Measurements from ENCODE around the gene WSB1. TPM values are rescaled to one million over a fixed set of nuclear protein-coding genes. Genes with fewer than 3 reads are reported as not detected.

Gene WSB1
- total and polyA plus RNA-seq, 10 of the 15 experiments (the other 5 are each of a cell fraction or from before 2014, with no cell fraction given) = 26.6 to 458 (median 101) TPM

DNA sequence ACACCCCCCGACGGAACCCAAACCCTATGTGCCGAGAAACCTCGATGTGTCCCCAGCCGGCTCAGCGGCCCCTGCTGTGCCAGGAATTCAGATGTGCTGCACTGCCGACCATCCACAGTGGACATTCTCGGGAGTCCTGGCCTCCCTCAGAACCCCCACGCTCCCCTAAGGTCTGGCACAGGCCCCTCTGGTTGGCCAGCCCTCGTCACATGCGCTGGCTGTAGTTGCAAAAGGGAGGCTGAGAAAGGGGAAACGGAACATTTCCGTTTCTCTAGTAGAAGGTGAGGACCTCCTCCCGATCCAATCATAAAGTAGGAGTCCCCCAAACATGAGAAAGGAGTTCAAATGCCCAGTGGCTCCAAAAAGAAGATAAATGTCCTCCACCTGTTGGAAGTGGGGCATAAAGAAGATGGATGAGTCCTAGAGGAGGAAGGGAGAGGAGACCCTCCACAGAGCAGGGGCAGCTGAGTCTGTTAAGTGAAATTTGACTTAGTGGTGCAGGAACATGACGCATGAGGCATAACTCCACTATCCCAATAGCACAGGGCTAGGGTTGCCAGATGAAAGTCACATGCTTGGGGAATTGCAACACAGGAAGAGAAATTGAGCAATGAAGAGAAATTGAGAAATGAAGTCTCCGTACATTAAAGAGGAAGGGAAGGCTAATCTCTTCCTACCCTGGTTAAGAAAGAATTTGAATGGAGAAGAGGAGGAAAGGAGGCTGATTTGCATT lies 49.3 kb upstream of the WSB1 start (continued):
- no peak for TF ChIP-seq NFYB (IDR thresholded peaks at IDR 0.05; ENCODE audit: insufficient read depth, low read depth, low read length)
- TF ChIP-seq WRNIP1 (IDR thresholded peaks at IDR 0.05; ENCODE audit: borderline replicate concordance, low read depth, low read length) = no peak
- no peak for TF ChIP-seq CHD2 (IDR thresholded peaks at IDR 0.05; ENCODE audit: borderline replicate concordance, low read depth, low read length)

DNA sequence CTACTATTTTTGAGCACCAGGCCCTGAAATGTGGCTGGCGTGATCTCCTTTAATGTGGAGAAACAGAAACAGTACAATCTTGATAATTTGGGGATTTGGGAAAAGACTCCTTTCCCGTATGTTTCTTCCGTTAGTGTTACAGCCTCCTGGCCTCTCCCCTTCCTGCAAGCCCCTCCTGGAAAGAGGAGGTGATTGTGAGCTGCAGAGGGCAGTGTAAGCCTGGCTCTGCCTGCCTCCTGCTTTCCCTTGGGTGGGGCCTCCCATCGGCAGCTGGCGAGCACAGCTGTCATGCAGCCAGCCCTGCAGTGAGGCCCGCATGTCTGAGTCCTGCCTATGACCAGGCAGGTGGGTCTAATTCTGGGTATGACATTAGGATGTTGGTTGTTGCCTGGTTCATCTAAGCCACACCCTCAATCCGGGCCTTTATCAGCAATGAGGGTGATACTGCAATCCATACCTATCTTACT lies 48.7 kb upstream of the WSB1 start:
- intact Hi-C loops (cut with micrococcal nuclease; ENCODE audit: unreplicated experiment) (loop anchor here (1.0 to 2.0 kb wide), 2 partner anchors 87 to 104 kb away; no protein-coding TSS in a partner anchor), in situ Hi-C loops (cut with MboI) (no loop called here)
- RAD21 ChIA-PET (ENCODE audit: unreplicated experiment) = interaction anchor here (0.7 to 2.0 kb wide), 16 partner anchors 9 to 406 kb away, joined by 3 to 35 read pairs (median 6); partner anchors contain the start of gene WSB1
- Histone ChIP-seq H3K4me3 (no peak overlapping the region), H2AFZ (ENCODE audit: control insufficient read depth, low read depth, low read length) (peak overlapping the region; percentile 72), H3K9ac (ENCODE audit: control insufficient read depth, insufficient read depth, low read length) (no peak overlapping the region), H3K27me3 (replicated peaks in 1 of 2; ENCODE audit: control insufficient read depth in 2 of 2, insufficient read depth in 2 of 2, low read length in 1 of 2) (no peaks in the 10 kb centered on the region), H3K27ac (ENCODE audit: control insufficient read depth, insufficient read depth) (no peak overlapping the region), H3K9me3 (replicated peaks; ENCODE audit: control insufficient read depth, insufficient read depth, low read length) (no peaks in the 10 kb centered on the region), H4K20me1 (ENCODE audit: control insufficient read depth, insufficient read depth) (no peaks in the 10 kb centered on the region), H3K79me2 (ENCODE audit: control insufficient read depth, insufficient read depth, low read length) (no peaks in the 10 kb centered on the region), H3K36me3 (ENCODE audit: control insufficient read depth in 2 of 2, insufficient read depth in 2 of 2, low read length in 1 of 2) (no peaks in the 10 kb centered on the region), H3K4me1 (ENCODE audit: control insufficient read depth, insufficient read depth, low read length) (peaks cover 28% of the 10 kb centered on the region), H3K4me2 (ENCODE audit: control insufficient read depth, insufficient read depth) (peak overlapping the region; percentile 41; the same call in 1 of the 2 replicates)
- DNase-seq (ENCODE audit: low read depth, low spot score) (peak; percentile 51), FAIRE-seq (peak; percentile 90), ATAC-seq (peak; percentile 94)
- POLR2A ChIA-PET = interaction anchor here (0.9 to 1.9 kb wide), 2 partner anchors 37 to 49 kb away, joined by 3 to 5 read pairs; partner anchors contain the start of gene WSB1
- under 1% methylated on average over 7 of the region's 7 CpGs for WGBS (ENCODE audit: insufficient coverage, insufficient replicate concordance, low lambda C conversion rate, missing lambda C conversion rate)
- SMC1A ChIA-PET (ENCODE audit: uncharacterized antibody, unreplicated experiment) = interaction anchor here (0.7 to 4.9 kb wide), 9 partner anchors 8 to 109 kb away, joined by 3 to 35 read pairs (median 4); no protein-coding TSS in a partner anchor
- BruUV-seq (replicated peaks) = no TSS peak
- CTCF ChIA-PET = interaction anchor here (0.8 to 4.8 kb wide), 33 partner anchors 9 to 366 kb away, joined by 3 to 58 read pairs (median 4); partner anchors contain the start of gene WSB1
- TF ChIP-seq MEF2A (IDR thresholded peaks at IDR 0.05; ENCODE audit: insufficient read depth, low read depth, low read length) = no peak
- no peak for TF ChIP-seq ASH2L (IDR thresholded peaks at IDR 0.05; ENCODE audit: borderline replicate concordance, low read depth)
- no peak for TF ChIP-seq HDGF (IDR thresholded peaks at IDR 0.05)
- TF ChIP-seq MTA3 (IDR thresholded peaks at IDR 0.05; ENCODE audit: borderline replicate concordance, low read length) = no peak
- no peak for TF ChIP-seq SP1 (IDR thresholded peaks at IDR 0.05; ENCODE audit: low read depth, low read length)
- TF ChIP-seq TCF7 (IDR thresholded peaks at IDR 0.05; ENCODE audit: borderline replicate concordance) = no peak
- TF ChIP-seq DPF2 (IDR thresholded peaks at IDR 0.05) = no peak
- TF ChIP-seq RUNX3 (IDR thresholded peaks at IDR 0.05; ENCODE audit: low read length) = no peak
- TF ChIP-seq, protein P1, sequence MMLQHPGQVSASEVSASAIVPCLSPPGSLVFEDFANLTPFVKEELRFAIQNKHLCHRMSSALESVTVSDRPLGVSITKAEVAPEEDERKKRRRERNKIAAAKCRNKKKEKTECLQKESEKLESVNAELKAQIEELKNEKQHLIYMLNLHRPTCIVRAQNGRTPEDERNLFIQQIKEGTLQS (IDR thresholded peaks at IDR 0.05; ENCODE audit: borderline replicate concordance, extremely low read depth, low read depth, low read length) = no peak
- TF ChIP-seq, protein P2, sequence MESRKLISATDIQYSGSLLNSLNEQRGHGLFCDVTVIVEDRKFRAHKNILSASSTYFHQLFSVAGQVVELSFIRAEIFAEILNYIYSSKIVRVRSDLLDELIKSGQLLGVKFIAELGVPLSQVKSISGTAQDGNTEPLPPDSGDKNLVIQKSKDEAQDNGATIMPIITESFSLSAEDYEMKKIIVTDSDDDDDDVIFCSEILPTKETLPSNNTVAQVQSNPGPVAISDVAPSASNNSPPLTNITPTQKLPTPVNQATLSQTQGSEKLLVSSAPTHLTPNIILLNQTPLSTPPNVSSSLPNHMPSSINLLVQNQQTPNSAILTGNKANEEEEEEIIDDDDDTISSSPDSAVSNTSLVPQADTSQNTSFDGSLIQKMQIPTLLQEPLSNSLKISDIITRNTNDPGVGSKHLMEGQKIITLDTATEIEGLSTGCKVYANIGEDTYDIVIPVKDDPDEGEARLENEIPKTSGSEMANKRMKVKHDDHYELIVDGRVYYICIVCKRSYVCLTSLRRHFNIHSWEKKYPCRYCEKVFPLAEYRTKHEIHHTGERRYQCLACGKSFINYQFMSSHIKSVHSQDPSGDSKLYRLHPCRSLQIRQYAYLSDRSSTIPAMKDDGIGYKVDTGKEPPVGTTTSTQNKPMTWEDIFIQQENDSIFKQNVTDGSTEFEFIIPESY (IDR thresholded peaks at IDR 0.05) = no peak
- TF ChIP-seq, protein P3, sequence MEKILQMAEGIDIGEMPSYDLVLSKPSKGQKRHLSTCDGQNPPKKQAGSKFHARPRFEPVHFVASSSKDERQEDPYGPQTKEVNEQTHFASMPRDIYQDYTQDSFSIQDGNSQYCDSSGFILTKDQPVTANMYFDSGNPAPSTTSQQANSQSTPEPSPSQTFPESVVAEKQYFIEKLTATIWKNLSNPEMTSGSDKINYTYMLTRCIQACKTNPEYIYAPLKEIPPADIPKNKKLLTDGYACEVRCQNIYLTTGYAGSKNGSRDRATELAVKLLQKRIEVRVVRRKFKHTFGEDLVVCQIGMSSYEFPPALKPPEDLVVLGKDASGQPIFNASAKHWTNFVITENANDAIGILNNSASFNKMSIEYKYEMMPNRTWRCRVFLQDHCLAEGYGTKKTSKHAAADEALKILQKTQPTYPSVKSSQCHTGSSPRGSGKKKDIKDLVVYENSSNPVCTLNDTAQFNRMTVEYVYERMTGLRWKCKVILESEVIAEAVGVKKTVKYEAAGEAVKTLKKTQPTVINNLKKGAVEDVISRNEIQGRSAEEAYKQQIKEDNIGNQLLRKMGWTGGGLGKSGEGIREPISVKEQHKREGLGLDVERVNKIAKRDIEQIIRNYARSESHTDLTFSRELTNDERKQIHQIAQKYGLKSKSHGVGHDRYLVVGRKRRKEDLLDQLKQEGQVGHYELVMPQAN (conservative IDR thresholded peaks at IDR 0.05) = peak; percentile 47; the same call in 1 of the 2 replicates
- TF ChIP-seq, protein P4, sequence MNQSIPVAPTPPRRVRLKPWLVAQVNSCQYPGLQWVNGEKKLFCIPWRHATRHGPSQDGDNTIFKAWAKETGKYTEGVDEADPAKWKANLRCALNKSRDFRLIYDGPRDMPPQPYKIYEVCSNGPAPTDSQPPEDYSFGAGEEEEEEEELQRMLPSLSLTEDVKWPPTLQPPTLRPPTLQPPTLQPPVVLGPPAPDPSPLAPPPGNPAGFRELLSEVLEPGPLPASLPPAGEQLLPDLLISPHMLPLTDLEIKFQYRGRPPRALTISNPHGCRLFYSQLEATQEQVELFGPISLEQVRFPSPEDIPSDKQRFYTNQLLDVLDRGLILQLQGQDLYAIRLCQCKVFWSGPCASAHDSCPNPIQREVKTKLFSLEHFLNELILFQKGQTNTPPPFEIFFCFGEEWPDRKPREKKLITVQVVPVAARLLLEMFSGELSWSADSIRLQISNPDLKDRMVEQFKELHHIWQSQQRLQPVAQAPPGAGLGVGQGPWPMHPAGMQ (IDR thresholded peaks at IDR 0.05; ENCODE audit: borderline replicate concordance) = no peak
- TF ChIP-seq ZZZ3 (IDR thresholded peaks at IDR 0.05; ENCODE audit: control insufficient read depth, insufficient read length, low read depth) = no peak

All from GM12878 (cell line).